Measurements from ENCODE around the gene PBX2. TPM values are rescaled to one million over a fixed set of nuclear protein-coding genes. Genes with fewer than 3 reads are reported as not detected.

PBX2 gene, protein sequence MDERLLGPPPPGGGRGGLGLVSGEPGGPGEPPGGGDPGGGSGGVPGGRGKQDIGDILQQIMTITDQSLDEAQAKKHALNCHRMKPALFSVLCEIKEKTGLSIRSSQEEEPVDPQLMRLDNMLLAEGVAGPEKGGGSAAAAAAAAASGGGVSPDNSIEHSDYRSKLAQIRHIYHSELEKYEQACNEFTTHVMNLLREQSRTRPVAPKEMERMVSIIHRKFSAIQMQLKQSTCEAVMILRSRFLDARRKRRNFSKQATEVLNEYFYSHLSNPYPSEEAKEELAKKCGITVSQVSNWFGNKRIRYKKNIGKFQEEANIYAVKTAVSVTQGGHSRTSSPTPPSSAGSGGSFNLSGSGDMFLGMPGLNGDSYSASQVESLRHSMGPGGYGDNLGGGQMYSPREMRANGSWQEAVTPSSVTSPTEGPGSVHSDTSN
- total RNA-seq (10 to 100 TPM; 66.0 to 91.2 TPM), polyA plus RNA-seq (10 to 100 TPM; 11.5 to 64.0 TPM)
- long read RNA-seq, donor 1, partial matches to known transcripts, result 3 of 5 reads
- long read RNA-seq, donor 1, other reads (novel, unspliced or antisense), result 0 of 5 reads
- long read RNA-seq, donor 2, partial matches to known transcripts, result 1 of 5 reads
- long read RNA-seq, donor 2, other reads (novel, unspliced or antisense), result 1 of 5 reads

DNA sequence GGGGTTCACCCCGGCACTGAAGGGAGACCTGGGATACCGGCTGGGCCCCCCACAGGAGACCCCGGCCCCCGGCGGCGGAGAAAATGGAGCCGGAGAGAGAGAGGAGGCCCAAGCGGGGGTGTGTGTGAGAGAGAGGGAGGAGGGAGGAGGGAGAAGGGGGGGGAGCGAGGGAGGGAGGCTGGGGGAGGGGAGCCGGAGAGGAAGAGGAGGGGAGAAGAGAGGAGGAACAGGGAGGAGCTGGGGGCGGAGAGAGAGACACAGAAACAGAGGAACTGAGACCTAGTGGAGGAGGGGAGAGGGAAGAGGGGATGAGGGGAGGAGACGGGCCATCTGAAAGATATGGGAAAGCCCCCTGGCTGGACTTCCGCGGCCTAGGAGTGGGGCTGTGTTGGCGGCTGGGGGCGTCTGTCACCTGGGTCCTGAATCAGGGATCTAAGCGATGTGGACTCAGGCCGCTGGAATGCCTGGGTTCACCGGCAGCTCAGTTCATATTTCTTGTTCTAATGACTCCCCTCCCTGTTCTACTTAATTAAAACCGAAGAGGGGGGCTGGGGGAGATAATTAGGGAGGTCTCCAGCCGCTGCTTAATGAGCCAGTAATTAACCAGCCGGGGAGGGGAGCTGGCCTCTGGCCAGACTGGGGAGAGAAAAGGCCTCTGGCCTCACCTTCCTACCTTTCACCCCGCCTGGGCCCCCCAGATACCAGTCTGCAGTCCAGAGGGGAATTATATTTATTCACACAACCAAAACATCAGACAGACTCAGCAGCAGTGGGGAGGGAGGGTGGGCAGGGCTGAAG, at the start of gene PBX2:
PBX2 (minus strand) TSS at position 149 of the 798 bp plus-strand sequence. CDS start 287 bp downstream, outside the sequence.
- no peaks in the 10 kb centered on the region for H3K4me1 ChIP-seq (ENCODE audit: control insufficient read depth in 1 of 2, insufficient read depth in 2 of 2, low read length in 2 of 2)
- H3K27ac ChIP-seq (ENCODE audit: low read depth in 1 of 2, low read length in 2 of 2), result peak within 1 kb of the TSS; percentile 60 to 78
- intact Hi-C loops (cut with DNase I), result loop anchor here (10.0 kb wide), 2 partner anchors 785 to 1015 kb away; partner anchors contain the start of genes HSD17B8 (in 1 of the 2), RING1 (in 1 of the 2), RXRB (in 1 of the 2) and SLC39A7 (in 1 of the 2)
- peak within 1 kb of the TSS; percentile 87 to 89 for H3K4me3 ChIP-seq (ENCODE audit: low read length in 2 of 2)
- no peaks in the 10 kb centered on the region for H3K9me3 ChIP-seq (ENCODE audit: control insufficient read depth, low read length)
- ATAC-seq (ENCODE audit: low FRiP score) (peak; percentile 85), DNase-seq (peak; percentile 95 to 96)
- H3K36me3 ChIP-seq (ENCODE audit: control insufficient read depth in 1 of 2, insufficient read depth in 2 of 2, low read length in 1 of 2), result no peaks in the 10 kb centered on the region
- no peaks in the 10 kb centered on the region for H3K27me3 ChIP-seq (ENCODE audit: control insufficient read depth in 1 of 2, insufficient read depth in 2 of 2, low read length in 1 of 2)
- WGBS, 2 donors, result 0 to 1% methylated on average over 18 to 23 of the region's 23 CpGs

DNA sequence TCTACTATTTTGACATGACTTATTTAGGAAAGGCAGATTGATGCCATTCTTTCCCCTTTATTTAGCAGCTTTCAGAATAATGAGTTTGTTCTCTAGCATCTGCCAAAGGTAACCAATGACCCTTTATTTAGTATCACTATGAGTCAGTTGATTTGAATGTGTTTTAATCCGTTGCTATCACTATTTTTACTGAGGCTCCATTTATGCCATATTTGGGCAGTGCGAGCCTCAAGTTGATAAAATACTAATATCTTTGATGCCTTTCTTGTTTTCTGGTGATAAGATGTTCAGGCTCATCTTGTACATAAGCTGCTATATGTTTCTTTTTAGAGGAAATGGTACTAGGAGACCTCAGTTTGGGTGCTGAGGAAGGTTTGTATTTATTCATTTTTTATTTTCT, 49.5 kb upstream of the PBX2 start:
- no peaks in the 10 kb centered on the region for H3K36me3 ChIP-seq (ENCODE audit: control insufficient read depth in 1 of 2, insufficient read depth in 2 of 2, low read length in 1 of 2)
- H3K4me1 ChIP-seq (ENCODE audit: control insufficient read depth in 1 of 2, insufficient read depth in 2 of 2, low read length in 2 of 2), result no peaks in the 10 kb centered on the region
- H3K27ac ChIP-seq (ENCODE audit: low read depth in 1 of 2, low read length in 2 of 2), result no peak overlapping the region
- H3K9me3 ChIP-seq (ENCODE audit: control insufficient read depth, low read length), result no peaks in the 10 kb centered on the region
- WGBS, 2 donors, result 43 to 45% methylated on average over 2 of the region's 2 CpGs
- DNase-seq (no peak), ATAC-seq (ENCODE audit: low FRiP score) (no peak)
- intact Hi-C loops (cut with DNase I), result no loop called here
- H3K4me3 ChIP-seq (ENCODE audit: low read length in 2 of 2), result no peak overlapping the region
- H3K27me3 ChIP-seq (ENCODE audit: control insufficient read depth in 1 of 2, insufficient read depth in 2 of 2, low read length in 1 of 2), result no peaks in the 10 kb centered on the region

DNA sequence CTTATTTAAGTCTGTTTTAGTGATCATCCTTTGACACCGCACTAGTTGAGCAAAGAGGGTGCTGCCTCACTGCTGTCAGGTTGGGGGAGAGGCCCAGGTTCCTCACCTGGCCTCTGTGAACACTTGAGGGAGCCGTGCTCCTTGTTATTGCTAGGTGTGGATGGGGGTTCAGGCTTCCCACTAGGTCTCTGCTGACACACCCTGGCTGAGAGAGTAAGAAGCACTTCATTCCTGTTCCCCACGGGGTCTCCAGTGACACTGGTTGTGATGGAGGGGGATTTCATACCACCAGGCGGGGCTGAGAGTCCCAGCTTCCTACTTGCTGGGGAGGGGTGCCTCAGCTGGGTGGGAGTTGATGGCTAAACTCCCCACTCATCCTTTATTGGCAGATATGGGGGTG, 44.9 kb upstream of the PBX2 start:
- Histone ChIP-seq H3K9me3 (ENCODE audit: control insufficient read depth, low read length) (no peaks in the 10 kb centered on the region), H3K27ac (ENCODE audit: low read depth in 1 of 2, low read length in 2 of 2) (no peak overlapping the region), H3K4me1 (ENCODE audit: control insufficient read depth in 1 of 2, insufficient read depth in 2 of 2, low read length in 2 of 2) (no peaks in the 10 kb centered on the region), H3K4me3 (ENCODE audit: low read length in 2 of 2) (no peak overlapping the region), H3K27me3 (ENCODE audit: control insufficient read depth in 1 of 2, insufficient read depth in 2 of 2, low read length in 1 of 2) (no peaks in the 10 kb centered on the region), H3K36me3 (ENCODE audit: control insufficient read depth in 1 of 2, insufficient read depth in 2 of 2, low read length in 1 of 2) (peaks cover 0 to 3% of the 10 kb centered on the region in 2 donors)
- no peak for DNase-seq
- ATAC-seq (ENCODE audit: low FRiP score), result no peak
- WGBS, 2 donors, result 50 to 62% methylated on average over 4 of the region's 4 CpGs
- intact Hi-C loops (cut with DNase I), result no loop called here

DNA sequence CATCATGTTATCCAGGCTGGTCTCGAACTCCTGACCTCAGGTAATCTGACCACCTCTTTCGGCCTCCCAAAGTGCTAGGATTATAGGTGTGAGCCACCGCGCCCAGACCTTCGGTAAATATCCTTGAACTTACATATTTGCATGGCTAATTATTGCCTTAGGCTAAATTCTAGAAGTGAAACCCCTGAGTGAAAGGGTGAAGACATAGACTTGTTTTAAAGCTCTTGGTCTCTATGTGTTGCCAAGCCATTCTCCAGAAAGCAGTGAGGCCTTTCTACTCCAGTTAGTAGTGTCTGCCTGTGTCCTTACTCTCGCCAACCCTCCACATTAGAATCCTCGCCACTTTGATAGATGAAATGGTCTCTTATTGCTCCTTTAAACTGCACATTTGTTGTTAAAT, 36.4 kb upstream of the PBX2 start:
- Histone ChIP-seq H3K4me3 (ENCODE audit: low read length in 2 of 2) (no peak overlapping the region), H3K9me3 (ENCODE audit: control insufficient read depth, low read length) (no peaks in the 10 kb centered on the region), H3K36me3 (ENCODE audit: control insufficient read depth in 1 of 2, insufficient read depth in 2 of 2, low read length in 1 of 2) (peaks cover 0 to 3% of the 10 kb centered on the region in 2 donors), H3K4me1 (ENCODE audit: control insufficient read depth in 1 of 2, insufficient read depth in 2 of 2, low read length in 2 of 2) (no peaks in the 10 kb centered on the region), H3K27ac (ENCODE audit: low read depth in 1 of 2, low read length in 2 of 2) (no peak overlapping the region), H3K27me3 (ENCODE audit: control insufficient read depth in 1 of 2, insufficient read depth in 2 of 2, low read length in 1 of 2) (no peaks in the 10 kb centered on the region)
- ATAC-seq (ENCODE audit: low FRiP score), result no peak
- intact Hi-C loops (cut with DNase I), result no loop called here
- no peak for DNase-seq
- 93 to 96% methylated on average over 7 of the region's 7 CpGs for WGBS, 2 donors

DNA sequence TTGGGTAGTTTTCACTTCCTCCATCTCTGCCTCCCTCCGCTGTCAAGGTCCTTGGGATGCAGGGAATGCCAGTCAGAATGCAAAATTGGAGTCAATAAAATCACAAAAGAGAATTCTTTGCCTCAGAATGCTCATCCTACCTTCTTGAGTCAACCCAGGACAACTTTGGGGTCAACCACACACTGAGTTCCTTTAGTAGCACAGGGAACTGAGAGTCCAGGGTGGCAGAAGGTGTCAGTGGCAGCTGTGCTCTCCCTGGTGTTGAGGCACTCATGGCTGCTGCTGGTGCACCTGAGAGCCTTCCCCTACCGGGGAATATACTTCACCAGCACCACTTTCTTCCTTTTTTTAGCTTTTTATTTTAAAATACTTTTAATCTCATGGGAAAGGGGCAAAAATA, 34.7 kb upstream of the PBX2 start:
- H3K36me3 ChIP-seq (ENCODE audit: control insufficient read depth in 1 of 2, insufficient read depth in 2 of 2, low read length in 1 of 2), result no peaks in the 10 kb centered on the region
- H3K4me3 ChIP-seq (ENCODE audit: low read length in 2 of 2), result no peak overlapping the region
- intact Hi-C loops (cut with DNase I), result no loop called here
- no peak overlapping the region for H3K27ac ChIP-seq (ENCODE audit: low read depth in 1 of 2, low read length in 2 of 2)
- H3K9me3 ChIP-seq (ENCODE audit: control insufficient read depth, low read length), result no peaks in the 10 kb centered on the region
- no peak for ATAC-seq (ENCODE audit: low FRiP score)
- DNase-seq, result no peak
- H3K27me3 ChIP-seq (ENCODE audit: control insufficient read depth in 1 of 2, insufficient read depth in 2 of 2, low read length in 1 of 2), result no peaks in the 10 kb centered on the region
- WGBS, 2 donors, result 67 to 75% methylated on average over 2 of the region's 2 CpGs
- no peaks in the 10 kb centered on the region for H3K4me1 ChIP-seq (ENCODE audit: control insufficient read depth in 1 of 2, insufficient read depth in 2 of 2, low read length in 2 of 2)

DNA sequence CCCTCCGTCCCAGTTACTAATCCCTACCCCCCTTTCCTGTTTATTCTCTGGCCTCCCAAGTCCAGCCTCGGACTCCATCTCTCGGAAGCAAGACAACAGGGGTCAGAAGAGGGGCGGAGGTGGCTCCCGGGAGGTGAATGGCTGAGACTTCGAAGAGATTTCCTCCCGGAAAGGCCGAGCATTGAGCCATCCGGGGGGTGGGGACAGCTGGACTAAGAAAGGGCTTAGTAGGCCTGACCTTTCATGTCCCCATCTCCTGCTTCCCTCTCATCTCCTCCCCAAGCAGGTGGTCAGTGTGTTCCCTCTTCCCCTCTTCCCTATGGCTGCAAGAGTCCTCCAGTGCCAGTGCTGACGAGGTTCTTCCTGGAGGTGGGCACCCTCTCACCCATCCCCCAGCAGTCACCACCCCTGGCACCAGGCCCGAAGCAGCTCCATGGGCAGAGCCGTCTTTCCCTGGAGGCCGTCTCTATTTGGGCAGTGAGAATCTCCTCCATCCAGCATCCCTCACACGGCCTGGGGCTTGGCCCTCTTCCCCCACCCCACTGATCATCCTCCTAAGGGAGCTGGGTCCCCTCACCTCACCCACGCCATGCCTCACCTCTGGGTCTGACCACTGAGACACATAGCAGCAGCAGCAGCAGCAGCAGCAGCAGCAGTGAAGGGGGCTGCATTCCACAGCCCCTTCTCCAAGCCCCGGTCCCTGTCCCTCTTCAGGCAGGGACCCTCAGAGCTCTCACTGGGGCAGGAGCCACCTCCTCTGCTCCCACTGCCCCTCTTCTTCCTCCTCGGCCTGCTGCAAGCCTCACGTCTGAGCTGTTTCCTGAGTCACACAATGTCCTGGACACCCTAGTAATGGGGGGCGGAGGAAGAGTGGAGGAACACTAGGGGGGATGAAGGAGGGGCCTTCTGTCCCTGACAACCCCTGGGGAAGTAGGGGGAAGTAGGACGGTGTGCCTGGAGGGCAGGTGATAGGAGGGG, 33.5 kb upstream of the PBX2 start, which contains the start of gene NOTCH4:
NOTCH4 (minus strand) TSS at position 810 of the 978 bp plus-strand sequence; CDS start at position 671, 139 bp downstream.
- no peak for DNase-seq
- intact Hi-C loops (cut with DNase I), result no loop called here
- no peaks in the 10 kb centered on the region for H3K36me3 ChIP-seq (ENCODE audit: control insufficient read depth in 1 of 2, insufficient read depth in 2 of 2, low read length in 1 of 2)
- H3K4me3 ChIP-seq (ENCODE audit: low read length in 2 of 2), result no peak within 1 kb of the TSS
- no peaks in the 10 kb centered on the region for H3K27me3 ChIP-seq (ENCODE audit: control insufficient read depth in 1 of 2, insufficient read depth in 2 of 2, low read length in 1 of 2)
- no peaks in the 10 kb centered on the region for H3K9me3 ChIP-seq (ENCODE audit: control insufficient read depth, low read length)
- ATAC-seq (ENCODE audit: low FRiP score), result no peak
- H3K4me1 ChIP-seq (ENCODE audit: control insufficient read depth in 1 of 2, insufficient read depth in 2 of 2, low read length in 2 of 2), result no peaks in the 10 kb centered on the region
- no peak within 1 kb of the TSS for H3K27ac ChIP-seq (ENCODE audit: low read depth in 1 of 2, low read length in 2 of 2)
- 54 to 55% methylated on average over 20 of the region's 20 CpGs for WGBS, 2 donors

DNA sequence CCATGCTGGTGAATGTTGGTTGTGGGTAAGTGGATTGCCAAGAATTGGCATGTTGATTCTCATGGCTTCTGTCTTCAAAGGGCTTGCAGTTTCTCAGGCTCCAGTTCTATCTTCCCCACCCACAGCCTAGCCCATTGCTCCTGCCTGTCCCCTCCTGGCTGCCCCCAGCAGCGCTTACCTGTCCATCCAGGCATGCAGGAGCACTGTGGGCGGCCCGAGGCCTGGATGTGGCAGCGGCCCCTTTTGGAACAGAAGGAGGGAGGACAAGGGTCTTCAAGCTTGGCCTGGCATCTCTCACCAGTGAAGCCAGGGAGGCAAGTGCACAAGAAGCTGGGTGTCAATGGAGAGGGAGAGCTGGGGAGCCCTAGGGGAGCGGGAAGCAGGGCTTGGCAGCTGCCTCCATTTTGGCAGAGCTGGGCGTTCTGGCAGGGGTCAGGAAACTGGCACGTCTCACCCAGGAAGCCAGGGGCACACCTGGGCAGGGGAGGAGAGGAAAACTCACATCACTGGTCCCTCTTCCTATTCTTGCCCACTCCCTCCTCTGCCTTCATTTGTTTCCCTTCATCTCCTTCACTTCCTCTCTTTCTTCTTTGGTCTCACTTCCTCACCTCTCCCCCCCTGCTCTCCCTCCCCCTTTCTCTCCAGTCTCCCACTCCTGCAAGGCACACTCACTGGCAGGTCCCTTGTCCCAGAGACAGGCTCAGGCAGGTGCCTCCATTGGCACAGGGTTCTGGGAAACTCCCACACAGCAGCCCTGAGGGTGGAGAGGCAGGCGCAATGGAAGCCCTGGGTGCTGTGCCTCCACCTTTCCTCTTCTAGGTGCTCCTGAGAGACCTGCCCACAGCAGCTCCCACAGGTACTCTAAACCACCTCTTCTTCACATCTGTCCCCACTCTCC, 32.6 kb upstream of the PBX2 start:
- H3K27ac ChIP-seq (ENCODE audit: low read depth in 1 of 2, low read length in 2 of 2), result no peak overlapping the region
- no peaks in the 10 kb centered on the region for H3K4me1 ChIP-seq (ENCODE audit: control insufficient read depth in 1 of 2, insufficient read depth in 2 of 2, low read length in 2 of 2)
- no peaks in the 10 kb centered on the region for H3K9me3 ChIP-seq (ENCODE audit: control insufficient read depth, low read length)
- DNase-seq, result no peak
- intact Hi-C loops (cut with DNase I), result no loop called here
- 86 to 91% methylated on average over 5 to 8 of the region's 8 CpGs for WGBS, 2 donors
- ATAC-seq (ENCODE audit: low FRiP score), result no peak
- no peaks in the 10 kb centered on the region for H3K36me3 ChIP-seq (ENCODE audit: control insufficient read depth in 1 of 2, insufficient read depth in 2 of 2, low read length in 1 of 2)
- H3K4me3 ChIP-seq (ENCODE audit: low read length in 2 of 2), result no peak overlapping the region
- H3K27me3 ChIP-seq (ENCODE audit: control insufficient read depth in 1 of 2, insufficient read depth in 2 of 2, low read length in 1 of 2), result no peaks in the 10 kb centered on the region

All from aorta (tissue), 5 donors.